SK-N-MC (cell line): Measurements from ENCODE around the gene SNRPA.

Experiments used
- DNase-seq: peaks from one replicate; pipeline ENCODE4 v3.0.0-alpha.2; 2011; ENCODE audit warnings: low read depth, low spot score
- H3K27ac ChIP-seq: fragments of 200-600 bp; sonication (generic); 2 replicates; pipeline ENCODE4 v1.5.1; 2016; ENCODE audit warnings: mixed run types
- H3K36me3 ChIP-seq: fragments of 200-600 bp; sonication (generic); 2 replicates; pipeline ENCODE4 v1.6.1; 2017; ENCODE audit warnings: antibody characterized with exemption, low read length, mixed read lengths; ENCODE audit not compliant: insufficient read depth
- H3K4me3 ChIP-seq: fragments of 200-600 bp; sonication (generic); 2 replicates; pipeline ENCODE4 v1.5.1; 2016
- H3K9ac ChIP-seq: fragments of 200-600 bp; sonication (generic); 2 replicates; pipeline ENCODE4 v1.8.0; 2017; ENCODE audit warnings: mixed run types, mixed read lengths; ENCODE audit not compliant: insufficient read length
- H3K9me3 ChIP-seq: fragments of 200-600 bp; sonication (generic); 2 replicates; pipeline ENCODE4 v1.6.1; 2017; ENCODE audit warnings: low read depth, mild to moderate bottlenecking, antibody characterized with exemption, low read length, moderate library complexity, mixed read lengths
- EZH2 ChIP-seq: fragments of 200-600 bp; sonication (generic); IDR thresholded peaks from one replicate; pipeline ENCODE4 v1.6.1; 2017; ENCODE audit warnings: antibody characterized with exemption
- FOXP2 ChIP-seq: optimal IDR thresholded peaks from 2 replicates; pipeline ENCODE3; 2011; ENCODE audit warnings: mild to moderate bottlenecking, moderate library complexity; ENCODE audit not compliant: insufficient read depth; ENCODE audit errors: extremely low read length, control extremely low read depth
- POLR2AphosphoS5 ChIP-seq: IDR thresholded peaks from 2 replicates; pipeline ENCODE4 v1.6.1; 2012; ENCODE audit warnings: mild to moderate bottlenecking, low read depth, low read length, borderline replicate concordance

Gene SNRPA

DNA sequence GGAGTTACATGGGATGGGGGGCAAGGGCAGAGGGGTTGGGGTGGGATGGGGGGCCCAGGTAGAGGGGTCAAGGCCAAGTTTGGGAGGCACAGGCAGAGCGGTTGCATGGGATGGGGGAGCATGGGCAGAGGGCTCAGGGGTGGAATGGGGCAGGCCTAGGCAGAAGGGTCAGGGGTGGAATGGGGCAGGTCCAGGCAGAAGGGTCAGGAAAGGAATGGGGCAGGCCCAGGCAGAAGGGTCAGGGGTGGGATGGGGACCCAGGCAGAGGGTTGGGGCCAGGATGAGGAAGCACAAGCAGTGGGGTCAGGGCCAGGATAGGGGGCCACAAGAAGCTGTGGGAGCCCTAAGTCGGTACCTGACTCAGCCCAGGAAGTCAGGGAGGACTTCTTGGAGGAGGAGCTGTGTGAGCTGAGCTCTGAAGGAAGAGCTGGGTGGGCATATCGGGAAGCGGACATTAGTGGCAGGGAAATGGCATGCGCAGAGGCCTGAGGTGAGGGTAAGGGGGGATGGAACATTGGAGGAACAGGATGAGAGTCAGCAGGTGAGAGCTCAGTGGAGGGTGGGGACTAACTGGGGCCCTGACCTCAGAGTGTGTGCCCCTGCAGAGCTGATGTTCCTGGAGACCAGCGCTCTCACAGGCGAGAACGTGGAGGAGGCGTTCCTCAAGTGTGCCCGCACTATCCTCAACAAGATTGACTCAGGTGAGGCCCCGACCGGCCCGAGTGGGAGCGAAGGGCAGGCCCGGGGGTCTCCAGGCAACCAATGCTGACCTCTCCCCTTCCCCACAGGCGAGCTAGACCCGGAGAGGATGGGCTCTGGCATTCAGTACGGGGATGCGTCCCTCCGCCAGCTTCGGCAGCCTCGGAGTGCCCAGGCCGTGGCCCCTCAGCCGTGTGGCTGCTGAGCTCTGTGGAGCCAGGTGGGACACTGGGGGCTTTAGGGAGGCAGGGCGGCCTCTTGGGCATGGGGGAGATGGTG, 35.3 kb downstream of the SNRPA start:
- Histone ChIP-seq H3K9ac (no peak overlapping the region), H3K4me3 (no peak overlapping the region), H3K36me3 (no peaks in the 10 kb centered on the region), H3K27ac (no peak overlapping the region), H3K9me3 (no peaks in the 10 kb centered on the region)
- DNase-seq, result no peak
- TF ChIP-seq POLR2AphosphoS5, result no peak
- no peak for TF ChIP-seq FOXP2
- no peak for TF ChIP-seq EZH2

DNA sequence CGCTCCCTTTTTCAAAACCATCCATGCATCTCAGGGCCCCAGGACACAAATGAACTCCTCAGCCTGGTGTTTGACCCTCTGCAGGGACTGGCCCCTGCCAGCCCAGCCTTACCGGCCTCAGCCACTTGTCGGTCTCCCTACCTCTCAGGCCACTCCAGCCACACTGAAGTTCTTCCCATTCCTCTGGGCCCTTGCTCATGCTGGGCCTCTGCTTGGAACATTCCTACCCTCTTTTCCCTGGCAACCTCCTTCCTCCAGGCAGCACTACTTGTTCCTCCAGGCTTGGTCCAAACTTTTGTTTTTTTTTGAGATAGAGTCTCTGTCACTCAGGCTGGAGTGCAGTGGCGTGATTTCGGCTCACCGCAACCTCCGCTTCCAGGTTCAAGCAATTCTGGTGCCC, 40.3 kb downstream of the SNRPA start:
- H3K4me3 ChIP-seq, result no peak overlapping the region
- TF ChIP-seq EZH2, result no peak
- no peak for DNase-seq
- H3K9ac ChIP-seq, result no peak overlapping the region
- H3K27ac ChIP-seq, result no peak overlapping the region
- H3K36me3 ChIP-seq, result no peaks in the 10 kb centered on the region
- H3K9me3 ChIP-seq, result no peaks in the 10 kb centered on the region

DNA sequence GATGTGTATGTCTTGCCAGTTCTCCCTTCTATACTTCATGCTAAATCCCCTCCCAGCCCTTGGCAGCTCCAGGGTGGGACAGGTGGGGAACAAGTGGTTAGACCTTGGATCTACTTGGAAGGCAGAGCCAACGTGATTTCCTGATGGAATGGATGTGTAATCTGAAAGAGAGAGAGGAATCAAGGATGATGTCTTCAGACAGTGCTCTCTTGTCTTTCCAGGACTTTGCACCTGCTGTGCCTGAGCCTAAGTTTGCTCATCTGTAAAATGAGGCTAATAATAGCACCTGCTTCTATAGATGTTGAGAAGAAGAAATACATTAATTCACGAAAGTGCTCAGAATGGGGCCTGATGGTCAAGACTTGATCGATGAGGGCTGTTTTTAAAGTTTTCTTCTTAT, 41.0 kb downstream of the SNRPA start:
- Histone ChIP-seq H3K9ac (no peak overlapping the region), H3K9me3 (no peaks in the 10 kb centered on the region), H3K36me3 (no peaks in the 10 kb centered on the region), H3K4me3 (no peak overlapping the region), H3K27ac (no peak overlapping the region)
- TF ChIP-seq POLR2AphosphoS5 (no peak), FOXP2 (no peak), EZH2 (no peak)
- no peak for DNase-seq

DNA sequence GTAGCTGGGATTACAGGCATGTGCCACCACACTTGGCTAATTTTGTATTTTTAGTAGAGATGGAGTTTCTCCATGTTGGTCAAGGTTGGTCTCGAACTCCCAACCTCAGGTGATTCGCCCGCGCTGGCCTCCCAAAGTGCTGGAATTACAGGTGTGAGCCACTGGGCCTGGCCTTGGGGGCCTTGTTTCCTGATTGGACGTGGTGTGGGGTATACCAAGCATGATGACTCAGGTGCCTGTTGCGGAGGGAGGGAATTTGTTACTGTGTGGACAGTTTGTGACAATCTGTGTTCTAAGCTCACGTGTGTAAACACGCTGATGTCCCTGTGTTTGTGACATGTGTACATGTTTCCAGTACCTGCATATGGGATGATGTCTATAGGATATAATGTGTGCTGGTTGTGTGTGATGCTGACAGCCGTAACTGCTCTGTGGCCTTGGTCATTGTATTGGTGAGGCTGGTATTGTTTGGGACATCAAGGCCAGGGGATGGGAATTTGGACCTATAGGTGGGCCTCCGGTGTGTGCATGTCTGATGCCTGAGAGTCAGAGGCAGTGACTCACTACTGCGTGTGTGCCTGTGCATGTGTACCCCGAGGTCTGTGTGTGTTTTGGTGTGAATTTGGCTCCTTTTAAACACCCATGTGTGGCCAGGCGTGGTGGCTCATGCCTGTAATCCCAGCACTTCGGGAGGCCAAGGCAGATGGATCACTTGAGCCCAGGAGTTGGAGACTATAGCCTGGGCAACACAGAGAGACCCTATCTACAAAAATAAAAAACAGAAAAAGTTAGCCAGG, 46.4 kb downstream of the SNRPA start:
- Histone ChIP-seq H3K36me3 (peaks cover 26% of the 10 kb centered on the region), H3K9me3 (no peaks in the 10 kb centered on the region), H3K9ac (no peak overlapping the region), H3K27ac (no peak overlapping the region; the same call in 1 of the 2 replicates), H3K4me3 (no peak overlapping the region)
- DNase-seq, result no peak
- no peak for TF ChIP-seq FOXP2
- no peak for TF ChIP-seq EZH2
- no peak for TF ChIP-seq POLR2AphosphoS5

DNA sequence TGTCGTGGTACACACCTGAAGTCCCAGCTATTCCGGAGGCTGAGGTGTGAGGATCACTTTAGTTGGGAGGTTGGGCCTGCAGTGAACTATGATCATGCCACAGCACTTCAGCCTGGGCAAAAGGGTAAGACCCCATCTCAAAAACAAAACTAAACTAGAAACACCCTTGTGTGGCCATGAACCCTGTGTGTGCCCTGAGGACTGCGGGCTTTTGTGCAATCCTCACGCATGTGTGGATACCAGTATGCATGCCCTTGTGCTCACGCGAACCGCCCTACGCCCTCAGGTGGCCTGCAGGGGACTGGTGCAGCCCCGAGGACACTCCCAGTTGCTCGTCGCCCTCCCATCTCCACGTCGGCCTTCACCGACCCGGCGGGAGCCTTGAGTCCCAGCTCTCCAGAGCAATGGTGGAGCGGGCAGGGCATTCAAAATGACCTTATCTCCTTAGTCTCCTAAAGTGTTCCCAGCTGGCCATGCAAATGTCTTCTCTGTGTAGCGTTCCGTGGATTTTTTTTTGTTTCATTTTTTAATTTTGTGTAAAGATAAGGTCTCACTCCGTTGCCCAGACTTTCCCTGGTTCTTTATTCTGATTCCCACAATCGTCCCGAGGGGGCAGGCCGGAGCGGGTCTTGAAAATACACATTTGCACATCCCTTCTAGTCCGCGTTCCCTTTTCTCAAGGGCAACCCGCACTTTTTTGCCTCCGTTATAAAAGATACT, 47.1 kb downstream of the SNRPA start:
- no peak for DNase-seq
- Histone ChIP-seq H3K4me3 (peak overlapping the region; percentile 91), H3K9ac (peak overlapping the region; percentile 87), H3K36me3 (peaks cover 33% of the 10 kb centered on the region), H3K9me3 (no peaks in the 10 kb centered on the region), H3K27ac (peak overlapping the region; percentile 87)
- no peak for TF ChIP-seq FOXP2
- no peak for TF ChIP-seq EZH2
- TF ChIP-seq POLR2AphosphoS5, result no peak

DNA sequence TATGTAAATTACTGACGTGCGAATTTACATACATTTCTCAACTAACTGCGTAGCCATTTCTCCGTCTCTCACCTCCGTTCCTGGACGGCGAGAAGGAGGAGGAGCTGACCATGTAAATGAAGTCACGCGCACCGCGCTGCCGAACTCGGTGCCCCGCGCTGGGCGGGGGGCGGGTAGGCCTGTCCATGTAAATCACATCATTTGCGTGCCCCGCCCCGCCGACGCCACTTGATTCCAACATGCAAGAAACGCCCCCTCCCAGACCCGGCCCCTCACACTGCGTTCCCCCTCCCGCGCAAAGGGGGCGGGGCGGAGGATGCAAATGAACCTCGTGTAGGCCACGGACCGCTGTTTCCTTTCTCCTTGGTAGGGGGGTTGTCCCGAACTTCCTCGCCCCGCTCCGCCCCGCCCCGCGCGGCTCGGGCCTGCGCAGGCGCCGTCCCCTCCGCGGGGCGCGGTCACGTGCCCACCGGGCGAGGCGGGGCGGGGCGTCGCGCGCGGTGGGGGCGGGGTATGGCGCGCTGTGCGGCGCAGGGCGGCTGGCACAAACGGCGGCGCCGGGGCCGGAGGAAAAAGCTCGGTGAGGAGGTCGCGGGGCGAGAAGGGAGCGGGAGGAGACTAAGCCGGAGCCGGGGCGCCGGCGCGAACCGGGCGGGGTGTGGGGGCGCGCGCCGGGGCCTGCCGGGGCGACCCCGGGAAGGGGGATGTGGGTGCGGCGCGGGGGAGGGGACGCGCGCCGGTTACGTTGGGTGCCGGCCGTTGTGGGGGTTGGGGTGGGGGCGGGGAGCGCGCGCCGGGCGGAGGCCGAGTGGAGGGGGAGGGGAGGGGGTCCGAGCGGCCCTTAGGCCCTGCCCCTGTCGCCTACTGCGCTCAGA, 47.9 kb downstream of the SNRPA start, which contains the start of gene EGLN2:
TSS of gene EGLN2 (plus strand) at position 509 of the 875 bp plus-strand sequence. CDS start 1,382 bp downstream, outside the sequence.
- H3K9ac ChIP-seq, result peak within 1 kb of the TSS; percentile 92
- H3K4me3 ChIP-seq, result peak within 1 kb of the TSS; percentile 94
- TF ChIP-seq POLR2AphosphoS5 (peak; percentile 73), EZH2 (no peak), FOXP2 (peak; percentile 86)
- peaks cover 41% of the 10 kb centered on the region for H3K36me3 ChIP-seq
- H3K9me3 ChIP-seq, result no peaks in the 10 kb centered on the region
- peak; percentile 97 for DNase-seq
- peak within 1 kb of the TSS; percentile 87 for H3K27ac ChIP-seq

DNA sequence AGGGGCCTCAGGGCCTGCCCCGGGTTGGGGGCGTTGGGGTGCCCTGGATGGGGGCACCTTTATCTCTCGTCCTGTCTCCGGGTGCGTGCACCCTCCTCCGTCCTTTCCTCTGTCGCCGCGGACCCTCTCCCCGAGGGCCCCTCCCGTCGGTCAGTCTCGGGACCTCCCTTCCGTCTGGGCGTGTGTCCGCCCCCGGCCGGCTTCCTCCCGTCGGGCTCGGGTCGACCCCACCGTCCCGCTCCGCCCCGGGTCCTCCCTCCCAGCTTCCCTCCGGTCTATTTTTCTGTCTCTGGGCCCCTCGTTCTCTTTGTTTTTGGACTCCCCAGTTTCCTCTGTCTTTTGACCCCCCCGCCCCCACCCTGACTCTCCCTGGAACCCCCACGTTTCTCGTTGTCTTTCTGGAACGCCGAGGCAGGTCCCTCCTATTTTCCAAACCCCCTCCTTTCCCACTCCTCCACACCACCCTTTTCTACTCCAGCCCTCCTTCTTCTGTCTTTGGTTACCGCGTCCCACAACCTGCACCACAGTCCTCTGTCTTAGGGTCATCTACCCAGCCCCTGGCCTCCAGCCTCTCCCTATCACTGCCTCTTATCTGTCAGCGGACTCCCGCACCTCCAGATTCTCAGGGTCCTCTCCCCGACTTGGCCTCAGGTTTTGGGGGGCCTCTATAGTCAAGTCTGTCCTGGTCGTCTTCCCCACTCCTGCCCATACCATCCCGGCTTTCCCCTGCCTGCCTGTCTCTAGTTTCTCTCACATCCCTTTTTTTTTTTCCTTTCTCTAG, 48.7 kb downstream of the SNRPA start:
- TF ChIP-seq EZH2 (no peak), FOXP2 (no peak), POLR2AphosphoS5 (no peak)
- Histone ChIP-seq H3K27ac (peak overlapping the region; percentile 31; the same call in 1 of the 2 replicates), H3K4me3 (peak overlapping the region; percentile 94), H3K9ac (peak overlapping the region; percentile 92), H3K36me3 (peaks cover 48% of the 10 kb centered on the region), H3K9me3 (no peaks in the 10 kb centered on the region)
- DNase-seq, result no peak
